GM15510 (cell line): ENCODE measurements around the gene FKBP3.

ENCODE experiments used
- POLR2A ChIP-seq: IDR thresholded peaks from 3 replicates; pipeline ENCODE4 v1.6.1; 2011; ENCODE audit warnings: borderline replicate concordance; ENCODE audit not compliant: insufficient read length; ENCODE audit errors: extremely low read depth

Gene FKBP3

DNA sequence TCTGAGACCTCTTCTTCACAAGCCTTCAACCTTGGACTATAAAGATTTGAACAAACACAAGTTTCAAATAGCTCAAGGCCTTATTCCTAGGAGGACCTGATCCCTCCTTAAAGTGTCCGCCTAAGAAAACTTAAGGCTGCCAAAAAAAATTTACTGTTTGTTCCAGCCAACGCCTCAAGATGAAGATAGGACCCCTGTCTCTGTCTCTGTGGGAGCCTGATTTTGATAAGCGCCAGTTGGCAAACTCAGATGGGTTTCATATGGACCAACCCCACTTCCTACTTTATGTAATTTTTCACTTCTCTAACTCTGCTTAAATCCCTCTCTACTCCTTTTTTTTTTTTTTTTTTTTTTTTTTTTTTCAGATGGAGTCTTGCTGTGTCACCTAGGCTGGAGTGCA is 11.0 kb downstream of the FKBP3 start:
- TF ChIP-seq POLR2A = no peak

DNA sequence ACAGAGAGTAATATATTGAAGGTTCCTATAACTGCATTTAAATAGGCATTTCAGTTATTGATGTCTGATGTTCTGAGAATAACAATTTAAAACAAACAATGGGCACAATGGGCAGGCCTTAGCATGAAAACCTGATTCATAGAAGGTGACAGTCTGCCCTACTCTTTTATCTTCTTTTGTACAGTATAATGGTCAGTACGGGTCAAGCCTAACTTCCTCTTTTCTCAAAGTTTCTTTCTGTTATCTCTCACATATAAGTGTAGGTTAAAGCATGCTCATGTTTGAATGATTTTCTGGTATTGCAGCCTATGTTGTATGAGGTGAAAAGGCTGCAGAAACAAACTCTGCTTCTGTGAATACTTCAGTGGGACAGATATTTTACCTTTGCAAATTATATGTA is 14.2 kb downstream of the FKBP3 start:
- TF ChIP-seq POLR2A = no peak

DNA sequence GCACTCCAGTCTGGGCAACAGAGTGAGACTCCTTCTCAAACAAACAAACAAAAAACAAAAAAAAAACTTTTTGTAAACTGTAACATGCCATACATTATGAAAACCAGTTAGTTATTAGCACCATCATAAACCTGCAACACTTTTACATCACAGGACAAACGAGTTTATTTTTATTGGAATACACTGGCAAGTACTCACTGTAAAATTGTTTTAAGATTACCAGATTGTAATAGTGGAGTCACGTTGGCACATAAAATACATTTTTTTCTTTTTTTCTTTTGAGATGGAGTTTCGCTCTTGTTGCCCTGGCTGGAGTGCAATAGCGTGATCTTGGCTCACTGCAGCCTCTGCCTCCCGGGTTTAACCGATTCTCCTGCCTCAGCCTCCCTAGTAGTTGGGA is 15.7 kb downstream of the FKBP3 start:
- no peak for TF ChIP-seq POLR2A

DNA sequence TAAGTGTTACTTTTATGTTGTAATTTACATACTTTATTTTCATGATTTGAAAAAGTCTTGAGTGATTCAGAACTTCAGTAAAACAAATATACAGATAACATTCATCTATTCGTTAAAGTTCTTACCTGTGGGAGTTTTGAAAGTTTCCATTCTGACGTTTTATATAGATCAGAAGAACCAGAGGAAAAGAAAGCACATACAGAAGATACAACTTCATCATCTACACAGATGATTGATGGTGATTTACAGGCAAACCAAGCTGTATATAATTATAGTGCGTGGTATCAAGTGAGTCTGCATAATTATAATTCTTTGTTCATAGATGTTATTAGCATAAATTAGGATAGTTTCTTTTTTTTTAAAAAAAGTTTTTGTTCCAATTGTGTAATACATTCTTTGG is 20.0 kb downstream of the FKBP3 start:
- TF ChIP-seq POLR2A = no peak

DNA sequence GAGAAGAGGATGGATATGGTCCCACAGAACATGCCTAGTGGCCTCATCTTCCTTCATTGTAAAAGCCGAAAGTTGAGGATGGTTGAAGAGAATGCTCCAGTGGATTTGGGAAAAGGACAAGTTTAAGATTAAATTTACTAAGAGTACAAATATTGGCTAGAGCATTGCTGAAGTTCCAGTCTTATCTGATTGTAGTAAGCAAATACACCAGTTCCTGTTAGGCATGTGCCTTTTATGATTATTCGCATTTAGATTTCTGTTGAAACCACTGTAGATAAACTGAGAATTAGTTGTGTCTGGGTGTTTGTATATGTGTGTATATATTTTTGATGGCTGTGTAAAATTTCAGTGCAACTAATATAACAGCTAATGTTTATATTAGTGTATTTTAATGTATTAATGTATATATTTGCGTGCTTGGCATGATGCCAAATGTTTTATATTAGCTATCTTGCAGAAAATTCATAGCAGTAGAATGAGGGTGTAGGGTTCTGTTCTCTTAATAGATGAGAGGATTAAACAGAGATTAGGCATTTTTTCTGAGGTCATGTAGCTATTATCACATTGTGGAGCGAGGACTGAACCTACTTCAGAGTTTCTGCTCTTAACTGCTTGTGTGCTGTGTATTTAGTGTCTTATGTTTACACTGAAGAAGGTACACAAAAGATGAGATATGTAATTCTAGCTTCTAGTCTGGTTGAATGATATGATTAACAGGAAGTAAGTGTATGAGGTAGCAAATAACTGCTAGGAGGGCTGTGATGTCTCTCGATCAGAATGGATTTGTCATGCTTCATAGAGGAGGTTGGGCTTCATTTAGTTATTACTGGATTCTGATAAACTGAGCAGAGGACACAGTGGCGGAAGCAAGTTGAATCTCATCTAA is 21.1 kb downstream of the FKBP3 start:
- no peak for TF ChIP-seq POLR2A

DNA sequence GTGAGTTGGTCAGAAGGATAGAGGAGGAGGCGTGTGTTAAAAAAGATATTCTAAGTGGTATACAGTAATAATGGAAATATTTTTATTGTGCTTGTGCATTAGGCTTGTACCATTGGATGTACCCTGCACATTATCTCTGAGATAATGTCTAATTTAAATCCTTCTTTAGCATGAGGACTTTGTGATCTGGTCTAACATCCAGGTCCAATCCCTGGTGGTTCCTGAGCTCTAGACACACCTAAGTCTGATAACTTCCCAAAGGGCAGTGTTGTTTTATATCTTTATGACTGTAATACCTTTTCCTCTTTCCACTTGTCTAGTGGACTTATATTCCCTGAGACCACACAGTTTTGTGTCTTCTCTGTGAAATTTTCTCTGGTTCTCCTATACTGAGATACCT is 29.7 kb downstream of the FKBP3 start:
- no peak for TF ChIP-seq POLR2A

DNA sequence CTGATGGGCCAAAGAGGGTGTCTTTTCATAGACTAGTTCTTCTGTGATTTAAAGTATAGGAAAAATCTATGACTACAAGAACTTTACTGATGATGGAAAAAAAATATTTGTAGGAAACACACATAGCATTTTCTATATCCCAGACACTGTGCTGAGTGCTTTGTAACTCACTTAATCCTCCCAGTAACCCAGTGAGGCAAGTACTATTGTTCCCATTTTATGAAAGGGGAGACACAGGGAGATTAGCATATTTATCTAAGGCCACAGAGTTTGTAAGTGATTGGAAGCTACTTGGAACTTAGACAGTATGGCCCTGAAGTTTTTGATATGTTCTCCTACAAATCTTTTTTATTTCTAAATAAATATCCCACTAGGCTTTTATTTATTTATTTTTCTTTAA is 30.5 kb downstream of the FKBP3 start:
- no peak for TF ChIP-seq POLR2A

DNA sequence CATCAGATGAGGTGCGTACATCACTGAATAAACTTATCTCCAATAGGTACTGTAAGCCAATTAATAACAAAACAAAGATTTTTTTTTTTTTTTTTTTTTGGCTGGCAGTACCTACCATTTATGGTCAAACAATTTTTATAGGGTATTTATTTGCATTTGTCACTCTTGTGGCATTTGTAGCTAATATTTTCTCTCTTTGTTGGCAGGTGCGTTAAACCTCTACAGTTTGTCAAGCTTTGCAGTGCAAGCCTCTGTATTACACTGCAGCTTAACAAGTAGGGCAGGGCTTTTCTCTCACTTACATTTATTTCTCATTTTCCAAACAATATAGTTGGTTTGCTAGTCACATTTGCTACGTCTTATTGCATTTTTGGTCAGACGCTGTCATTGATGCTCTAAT is 38.1 kb downstream of the FKBP3 start:
- TF ChIP-seq POLR2A = no peak

DNA sequence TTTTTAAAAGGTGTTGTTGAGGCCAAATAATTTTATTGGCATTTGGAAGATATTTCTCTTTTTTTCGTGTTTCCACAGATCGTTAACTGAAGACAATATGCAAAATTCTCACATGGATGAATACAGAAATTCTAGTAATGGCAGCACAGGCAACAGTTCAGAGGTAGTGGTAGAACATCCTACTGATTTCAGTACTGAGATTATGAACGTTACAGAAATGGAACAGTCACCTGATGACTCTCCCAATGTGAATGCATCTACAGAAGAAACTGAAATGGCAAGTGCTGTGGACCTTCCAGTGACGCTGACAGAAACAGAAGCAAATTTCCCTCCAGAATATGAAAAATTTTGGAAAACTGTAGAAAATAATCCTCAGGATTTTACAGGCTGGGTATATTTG is 39.1 kb downstream of the FKBP3 start:
- no peak for TF ChIP-seq POLR2A

DNA sequence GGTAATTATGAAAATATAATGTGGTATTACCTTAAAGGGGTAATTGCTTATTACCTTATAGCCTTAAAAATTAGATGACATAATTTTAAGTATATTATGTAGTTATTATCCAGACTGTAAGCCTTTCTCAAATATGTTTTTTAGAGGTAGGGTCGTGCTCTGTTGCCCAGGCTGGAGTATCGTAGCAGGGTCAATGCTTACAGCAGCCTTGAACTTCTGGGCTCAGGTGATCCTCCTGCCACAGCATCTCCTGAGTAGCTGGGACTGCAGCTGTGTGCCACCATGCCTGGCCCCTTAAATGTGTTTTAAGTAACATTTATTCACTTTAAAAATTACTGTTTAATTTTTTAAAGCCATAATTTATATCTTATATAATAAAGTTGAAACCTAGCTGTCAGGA is 40.0 kb downstream of the FKBP3 start:
- no peak for TF ChIP-seq POLR2A

DNA sequence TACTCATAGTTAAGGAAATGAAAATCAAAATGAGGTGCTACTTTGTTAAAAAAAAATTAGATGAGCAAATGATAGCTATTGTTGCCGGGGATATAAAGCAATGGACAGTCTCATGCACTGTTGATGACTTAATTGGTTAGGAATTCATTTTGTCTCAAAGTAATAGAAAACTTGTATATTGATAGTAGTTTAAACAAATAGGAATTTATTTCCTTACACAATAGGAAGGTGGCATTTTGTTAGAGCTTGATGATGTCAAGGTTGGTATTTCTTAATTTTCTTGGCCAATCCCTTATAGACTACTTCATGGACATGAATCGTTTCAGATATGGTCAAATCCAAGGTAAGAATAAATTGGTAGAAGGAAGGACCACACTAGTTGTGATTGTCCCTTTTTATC is 42.6 kb downstream of the FKBP3 start:
- TF ChIP-seq POLR2A = no peak

DNA sequence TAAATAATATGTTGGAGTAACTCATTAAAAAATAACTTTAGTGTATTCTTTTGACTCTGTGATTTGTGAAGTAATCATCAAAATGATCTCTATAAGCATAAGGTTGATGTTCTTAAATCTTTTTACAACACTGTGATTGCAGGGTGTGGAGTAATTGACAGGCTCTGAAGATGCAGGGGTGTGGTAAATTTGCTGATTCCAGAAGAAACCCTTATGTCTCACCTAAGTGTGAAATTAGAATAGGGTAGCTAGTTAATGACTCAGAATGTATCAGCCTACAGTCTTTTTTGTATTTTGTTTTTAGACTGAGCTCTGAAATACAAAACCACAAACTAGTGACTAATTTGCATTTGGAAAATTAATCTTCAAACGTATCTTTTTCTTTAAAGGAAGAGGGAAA is 44.5 kb downstream of the FKBP3 start:
- no peak for TF ChIP-seq POLR2A

DNA sequence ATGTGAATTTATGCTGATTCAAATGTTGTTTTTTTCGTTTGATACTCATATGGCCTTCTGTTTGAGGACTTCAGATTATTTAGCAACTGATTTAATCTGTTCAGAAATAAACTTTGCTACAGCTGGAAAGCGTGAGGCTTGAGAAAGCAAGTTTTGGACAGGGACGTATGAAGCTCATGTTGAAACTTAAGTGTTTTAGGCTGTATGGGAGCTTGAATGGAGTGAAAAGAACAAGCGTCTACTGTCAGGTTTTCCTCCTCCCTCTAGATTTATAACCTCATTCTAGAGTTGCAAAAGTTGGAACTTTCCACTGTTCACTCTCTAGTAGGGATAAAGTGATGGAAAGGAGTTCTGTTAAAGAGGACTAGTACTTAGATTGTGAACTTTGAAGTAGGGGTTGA is 49.3 kb downstream of the FKBP3 start:
- TF ChIP-seq POLR2A = no peak

DNA sequence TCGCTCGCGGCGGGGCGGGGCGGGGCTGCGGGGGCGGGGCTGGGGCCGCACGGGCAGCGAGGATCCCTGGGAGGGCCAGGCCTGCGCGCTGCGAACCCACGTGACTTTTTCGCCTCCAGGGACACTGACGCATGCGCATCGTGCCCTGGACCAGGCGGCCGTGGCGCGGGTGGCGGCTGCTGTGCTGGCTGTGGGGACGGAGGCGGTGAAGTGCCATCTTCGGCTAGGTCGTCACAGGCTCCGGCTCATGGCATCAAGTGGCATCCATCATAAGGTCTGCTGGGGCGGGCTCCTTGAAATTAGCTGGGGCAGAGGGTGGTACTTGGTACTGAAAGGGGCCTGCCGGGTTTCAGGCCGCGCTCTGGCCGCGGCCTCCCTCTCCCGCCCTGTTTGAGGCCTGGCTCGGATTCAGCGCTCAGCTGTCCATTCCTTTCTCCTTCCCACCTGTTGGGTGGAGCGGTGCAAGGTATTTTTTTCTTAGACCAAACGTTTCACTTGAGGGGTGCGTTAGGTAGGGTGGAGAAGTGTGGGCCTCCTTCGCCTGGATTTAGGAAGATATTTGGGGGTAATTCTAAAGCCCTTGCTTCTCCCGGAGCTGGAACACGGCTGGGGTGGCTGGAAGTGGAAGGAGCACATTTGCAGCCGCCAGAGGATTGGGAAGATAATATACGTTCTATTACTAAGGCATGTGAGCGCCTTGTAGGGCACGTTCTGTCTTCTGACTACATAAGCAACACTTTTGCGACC is 50.1 kb downstream of the FKBP3 start, which contains the start of gene PRPF39:
TSS of gene PRPF39 (plus strand) at position 141 of the 747 bp plus-strand sequence. CDS start 11,124 bp downstream, outside the sequence.
- peak; percentile 96 for TF ChIP-seq POLR2A

DNA sequence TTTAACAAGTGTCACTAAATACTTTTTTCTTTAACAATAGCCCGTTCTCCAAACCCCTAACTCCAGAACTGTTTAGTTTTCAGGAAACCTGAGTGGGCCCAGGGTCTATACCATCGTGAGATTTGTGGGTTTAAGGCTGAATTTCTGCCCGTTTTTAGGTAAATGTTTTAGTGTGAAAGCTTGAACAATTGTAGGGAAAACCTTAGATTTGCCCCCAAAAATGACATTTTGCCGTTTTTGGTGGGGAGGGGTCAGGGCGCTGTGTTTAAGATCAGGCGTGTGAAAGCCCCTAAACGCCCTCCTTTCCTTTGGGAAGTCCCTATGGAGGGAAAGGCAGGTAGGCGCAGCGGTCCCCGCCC is 50.7 kb downstream of the FKBP3 start:
- TF ChIP-seq POLR2A = no peak

DNA sequence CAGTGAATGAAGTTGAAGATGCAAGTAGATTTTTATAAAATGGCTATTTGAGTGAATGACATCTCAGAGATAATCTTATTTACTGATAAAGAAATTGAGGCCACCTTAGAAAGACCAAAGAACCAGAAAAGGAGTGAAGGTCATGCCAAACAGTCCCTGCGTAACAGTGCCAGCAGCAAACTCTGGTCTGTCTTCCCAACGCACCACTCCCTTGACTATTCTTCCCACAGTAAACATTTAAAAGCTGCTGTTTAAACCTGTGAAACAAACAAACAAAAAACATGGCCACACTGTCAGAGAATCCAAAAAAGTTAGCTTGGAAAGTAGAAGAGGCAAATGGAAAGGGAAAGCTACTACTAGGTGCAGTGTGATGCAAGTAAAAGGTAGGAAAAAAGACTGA is 51.9 kb downstream of the FKBP3 start:
- no peak for TF ChIP-seq POLR2A
